CD4-positive, alpha-beta T cell (primary cell): ENCODE data around the gene SAMD8. TPM values are rescaled to one million over a fixed set of nuclear protein-coding genes. Genes with fewer than 3 reads are reported as not detected.

ENCODE experiments used
- ATAC-seq: fragments of 200-7000 bp; cut with Tn5 transposase; one replicate; pipeline ENCODE4 v1.10.0; 2022; ENCODE audit warnings: mild to moderate bottlenecking; ENCODE audit not compliant: poor library complexity
- CTCF ChIA-PET: fragments of 350-600 bp; sonication (Branson Sonifier 250); formaldehyde crosslinking; loops from one replicate; lab custom pipeline; 2021; ENCODE audit warnings: antibody characterized with exemption, inconsistent platforms; lab: Charles Lee
- POLR2A ChIA-PET: fragments of 350-600 bp; sonication (Branson Sonifier 250); formaldehyde crosslinking; loops from one replicate; lab custom pipeline; 2021; ENCODE audit warnings: antibody characterized with exemption, inconsistent platforms; lab: Charles Lee
- DNase-seq, 14 experiments: peaks; one replicate each; pipeline ENCODE4 v3.0.0-alpha.2; 2013 to 2020; ENCODE audit warnings: mixed read lengths in 2 of 14
- H3K27ac ChIP-seq, 2 donors: one replicate each; pipeline versions ENCODE4 v1.5.1 to v1.7.0; 2013; ENCODE audit warnings: low read length in 2 of 2, low read depth in 1 of 2, mild to moderate bottlenecking in 1 of 2
- H3K27me3 ChIP-seq, 2 experiments: 1 replicate in 1 of 2; 2 replicates in 1 of 2; pipeline versions ENCODE4 v1.6.1 to v1.7.0; 2013; ENCODE audit warnings: low read length in 2 of 2, control low read depth in 1 of 2, mild to moderate bottlenecking in 1 of 2, moderate library complexity in 1 of 2; ENCODE audit not compliant: insufficient read depth in 2 of 2, control insufficient read depth in 1 of 2
- H3K36me3 ChIP-seq: one replicate; pipeline ENCODE4 v1.6.1; 2013; ENCODE audit warnings: low read length, control low read depth; ENCODE audit not compliant: insufficient read depth
- H3K4me1 ChIP-seq: one replicate; pipeline ENCODE4 v1.6.1; 2013; ENCODE audit warnings: low read length, control low read depth; ENCODE audit not compliant: insufficient read depth
- H3K4me3 ChIP-seq: one replicate; pipeline ENCODE4 v1.5.1; 2013; ENCODE audit warnings: mild to moderate bottlenecking, low read length, moderate library complexity
- H3K9me3 ChIP-seq, 2 experiments: 1 replicate in 1 of 2; 2 replicates in 1 of 2; pipeline versions ENCODE4 v1.6.1 to v1.7.0; 2013; ENCODE audit warnings: low read length in 2 of 2, mild to moderate bottlenecking in 2 of 2, control low read depth in 1 of 2, moderate library complexity in 1 of 2; ENCODE audit not compliant: control insufficient read depth in 1 of 2, insufficient read depth in 1 of 2
- H3K27ac Mint-ChIP-seq: one replicate; pipeline ENCODE4 v1.8.0; 2020; ENCODE audit warnings: mixed read lengths
- H3K27me3 Mint-ChIP-seq: one replicate; pipeline ENCODE4 v1.8.0; 2021; ENCODE audit warnings: mixed read lengths
- H3K36me3 Mint-ChIP-seq: one replicate; pipeline ENCODE4 v1.8.0; 2021; ENCODE audit warnings: low read depth, mixed read lengths
- H3K4me1 Mint-ChIP-seq: one replicate; pipeline ENCODE4 v1.8.0; 2021; ENCODE audit warnings: low read depth, mixed read lengths
- H3K4me3 Mint-ChIP-seq: one replicate; pipeline ENCODE4 v1.8.0; 2020; ENCODE audit warnings: mild to moderate bottlenecking, mixed read lengths
- H3K9me3 Mint-ChIP-seq: one replicate; pipeline ENCODE4 v1.8.0; 2020; ENCODE audit warnings: mixed read lengths
- CTCF ChIP-seq: fragments of 200-600 bp; IDR thresholded peaks from one replicate; pipeline ENCODE4 v1.8.0; 2022; ENCODE audit warnings: antibody characterized with exemption, mild to moderate bottlenecking
- intact Hi-C, 2 experiments: fragments of 100-400 bp; cut with DNase I in 1 of 2; cut with micrococcal nuclease in 1 of 2; formaldehyde crosslinking; loops; one replicate each; pipeline versions ENCODE4 v1.15.1 to v1.9.0; 2023 to 2025; cut with DNase I, micrococcal nuclease
- total RNA-seq, 174 experiments: library from RNA in 2 of 174; stranded (reverse) in 2 of 174; gene quantifications; one replicate each; pipeline ENCODE4 v1.2.3 and lab custom pipeline; 2021 to 2026

SAMD8 gene
- total RNA-seq, 2 experiments from 2014 or later, result 34.1 to 37.4 TPM

GRCh38 chr10:75228278-75228677 lies 116.8 kb downstream of the SAMD8 start:
- intact Hi-C loops, result no loop called here
- DNase-seq (no peak), ATAC-seq (no peak)
- Mint-ChIP-seq H3K4me1 (peaks cover 61% of the 10 kb centered on the region), H3K36me3 (peaks cover 90% of the 10 kb centered on the region), H3K9me3 (no peaks in the 10 kb centered on the region), H3K27me3 (no peaks in the 10 kb centered on the region), H3K4me3 (no peak overlapping the region), H3K27ac (peak overlapping the region; percentile 90)
- TF ChIP-seq CTCF, result no peak
- Histone ChIP-seq H3K9me3 (no peaks in the 10 kb centered on the region), H3K4me1 (peaks cover 19% of the 10 kb centered on the region), H3K27me3 (no peaks in the 10 kb centered on the region), H3K27ac (peak overlapping the region in 1 of 2 donors; percentile 22), H3K36me3 (peaks cover 79% of the 10 kb centered on the region), H3K4me3 (no peak overlapping the region)
- ChIA-PET POLR2A (interaction anchor here (7.1 to 9.2 kb wide), 2 partner anchors 17 to 18 kb away, joined by 56 to 208 read pairs; partner anchors contain the start of gene VDAC2), CTCF (interaction anchor here (1.1 to 3.1 kb wide), 3 partner anchors 8 to 41 kb away, joined by 3 to 13 read pairs (median 3); partner anchors contain the start of gene COMTD1)

GRCh38 chr10:75228834-75229233 lies 117.4 kb downstream of the SAMD8 start:
- Histone ChIP-seq H3K4me1 (peaks cover 25% of the 10 kb centered on the region), H3K4me3 (no peak overlapping the region), H3K9me3 (no peaks in the 10 kb centered on the region), H3K27me3 (no peaks in the 10 kb centered on the region), H3K36me3 (peaks cover 73% of the 10 kb centered on the region), H3K27ac (peak overlapping the region in 1 of 2 donors; percentile 22)
- CTCF ChIA-PET, result interaction anchor here (1.1 kb wide), 1 partner anchor 42 kb away, joined by 3 read pairs; no protein-coding TSS in a partner anchor
- no peak overlapping the region for H3K4me3 Mint-ChIP-seq
- H3K9me3 Mint-ChIP-seq, result no peaks in the 10 kb centered on the region
- DNase-seq (no peak), ATAC-seq (no peak)
- no peaks in the 10 kb centered on the region for H3K27me3 Mint-ChIP-seq
- POLR2A ChIA-PET, result interaction anchor here (9.2 kb wide), 1 partner anchor 18 kb away, joined by 208 read pairs; the partner anchor contains the start of gene VDAC2
- intact Hi-C loops, result no loop called here
- H3K27ac Mint-ChIP-seq, result peak overlapping the region; percentile 90
- H3K4me1 Mint-ChIP-seq, result peaks cover 61% of the 10 kb centered on the region
- H3K36me3 Mint-ChIP-seq, result peaks cover 88% of the 10 kb centered on the region
- no peak for TF ChIP-seq CTCF

GRCh38 chr10:75229971-75230370 lies 118.5 kb downstream of the SAMD8 start:
- Mint-ChIP-seq H3K9me3 (no peaks in the 10 kb centered on the region), H3K27ac (peak overlapping the region; percentile 90), H3K27me3 (no peaks in the 10 kb centered on the region), H3K36me3 (peaks cover 77% of the 10 kb centered on the region), H3K4me1 (peaks cover 49% of the 10 kb centered on the region), H3K4me3 (no peak overlapping the region)
- no peak for TF ChIP-seq CTCF
- H3K4me3 ChIP-seq, result no peak overlapping the region
- peak overlapping the region in 1 of 2 donors; percentile 18 for H3K27ac ChIP-seq
- peaks cover 62% of the 10 kb centered on the region for H3K36me3 ChIP-seq
- DNase-seq (no peak), ATAC-seq (no peak)
- H3K4me1 ChIP-seq, result peaks cover 24% of the 10 kb centered on the region
- H3K27me3 ChIP-seq, result no peaks in the 10 kb centered on the region
- ChIA-PET POLR2A (interaction anchor here (1.1 to 9.2 kb wide), 4 partner anchors 19 to 118 kb away, joined by 3 to 208 read pairs (median 38); partner anchors contain the start of genes SAMD8 and VDAC2), CTCF (interaction anchor here (0.6 to 3.8 kb wide), 10 partner anchors 10 to 116 kb away, joined by 3 to 53 read pairs (median 4); partner anchors contain the start of gene VDAC2)
- intact Hi-C loops, result loop anchor here (1.0 to 10.0 kb wide), 9 partner anchors 20 to 1355 kb away; partner anchors contain the start of genes ADK (in 1 of the 2), AP3M1 (in 1 of the 2), CAMK2G (in 1 of the 2) and KAT6B (in 1 of the 2)
- H3K9me3 ChIP-seq, result no peaks in the 10 kb centered on the region
